HG03196 (cell line): Measurements from ENCODE around the gene RALGAPA2.
"Not testable (repeated sequence)": the region's sequence is repeated elsewhere in the genome, so short reads cannot be mapped to it uniquely, and the experiment has no call there.

Source experiments
- ATAC-seq: cut with Tn5 transposase; IDR thresholded peaks from one replicate; pipeline ENCODE4 v1.9.1; 2021; ENCODE audit not compliant: unreplicated experiment

The RALGAPA2 gene

DNA sequence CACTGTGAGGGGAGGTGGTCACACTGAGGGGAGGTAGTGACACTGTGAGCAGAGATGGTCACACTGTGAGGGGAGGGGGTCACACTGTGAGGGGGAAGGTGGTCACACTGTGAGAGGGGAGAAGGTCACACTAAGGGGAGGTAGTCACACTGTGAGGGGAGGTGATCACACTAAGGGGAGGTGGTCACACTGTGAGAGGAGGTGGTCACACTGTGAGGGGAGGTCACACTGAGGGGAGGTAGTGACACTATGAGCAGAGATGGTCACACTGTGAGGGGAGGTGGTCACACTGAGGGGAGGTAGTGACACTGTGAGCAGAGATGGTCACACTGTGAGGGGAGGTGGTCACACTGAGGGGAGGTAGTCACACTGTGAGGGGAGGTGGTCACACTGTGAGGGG, 356.9 kb downstream of the RALGAPA2 start:
- ATAC-seq, result not testable (repeated sequence)

DNA sequence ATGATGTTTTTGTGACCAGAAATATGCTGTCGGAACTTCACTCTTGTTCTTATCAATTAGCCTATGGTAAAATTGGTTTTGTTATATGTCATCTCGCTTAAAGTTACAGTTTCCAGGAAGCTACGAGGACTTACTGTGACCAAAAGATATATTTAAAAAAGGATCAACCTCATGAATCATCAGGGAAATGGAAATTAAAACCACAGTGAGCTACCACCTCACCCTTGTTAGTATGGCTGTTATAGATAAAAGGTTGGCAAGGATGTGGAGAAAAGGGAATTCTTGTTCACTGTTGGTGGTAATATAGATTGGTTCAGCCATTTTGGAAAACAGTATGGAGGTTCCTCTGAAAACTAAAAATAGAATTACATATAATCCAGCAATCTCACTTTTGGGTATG, 358.9 kb downstream of the RALGAPA2 start:
- ATAC-seq, result no peak

DNA sequence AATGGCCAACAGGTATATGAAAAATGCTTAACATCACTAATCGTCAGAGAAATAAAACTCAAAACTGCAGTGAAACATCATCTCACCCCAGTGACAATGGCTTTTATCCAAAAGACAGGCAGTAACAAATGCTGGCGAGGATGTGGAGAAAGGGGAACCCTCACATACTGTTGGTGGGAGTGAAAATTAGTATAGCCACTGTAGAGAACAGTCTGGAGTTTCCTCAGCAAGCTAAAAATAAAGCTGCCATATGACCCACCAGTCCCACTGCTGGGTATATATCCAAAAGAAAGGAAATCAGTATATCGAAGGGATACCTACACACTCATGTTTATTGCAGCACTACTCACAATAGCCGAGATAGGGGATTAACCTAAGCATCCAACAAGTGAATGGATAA, 368.0 kb downstream of the RALGAPA2 start:
- ATAC-seq, result no peak

DNA sequence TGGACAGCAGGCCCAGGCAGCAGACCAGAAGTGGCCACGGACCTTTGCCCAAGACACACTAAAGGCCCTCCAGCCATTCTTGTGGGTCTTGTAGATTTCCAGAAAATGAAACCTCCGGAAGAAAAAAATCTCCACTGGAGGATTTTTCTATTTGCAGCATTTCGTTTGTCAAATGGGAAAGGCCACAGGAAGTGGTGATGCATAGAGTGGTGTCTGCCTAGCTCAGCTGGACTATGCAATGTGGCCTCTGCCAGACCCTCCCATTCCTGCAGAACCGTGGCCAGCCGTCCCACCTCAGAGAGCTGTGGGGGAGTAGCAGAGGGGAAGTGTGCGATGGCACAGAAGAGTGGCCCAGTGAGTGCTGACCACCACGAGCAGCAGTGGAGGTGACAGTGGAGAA, 368.5 kb downstream of the RALGAPA2 start:
- ATAC-seq, result no peak
